ENCODE data around the gene AFF1. TPM values are rescaled to one million over a fixed set of nuclear protein-coding genes. Genes with fewer than 3 reads are reported as not detected.

AFF1 gene
- total RNA-seq, 1 experiment from 2014 or later = 23.9 TPM

- no TSS peak for BruUV-seq (replicated peaks)
These were observed 10.4 kb downstream of the AFF1 start for GRCh38 chr4:86944964-86945781.

GRCh38 chr4:86946868-86947500 lies 12.2 kb downstream of the AFF1 start:
- ATAC-seq = no peak
- no TSS peak for BruUV-seq (replicated peaks)
- ChIA-PET CTCF (no interaction called here), POLR2A (no interaction called here)
- H3K4me3 ChIP-seq (ENCODE audit: low read depth in 2 of 2, low read length in 2 of 2) = no peak overlapping the region
- no peaks in the 10 kb centered on the region for H3K36me3 ChIP-seq (ENCODE audit: control insufficient read depth, insufficient read depth, low read length)
- H3K27ac ChIP-seq (ENCODE audit: low read length) = no peak overlapping the region
- in situ Hi-C loops (cut with HindIII; ENCODE audit: low pct_unique_long_range_greater_than_20kb, low sequenced_read_pairs) (no loop called here), intact Hi-C loops (cut with micrococcal nuclease; ENCODE audit: unreplicated experiment) (no loop called here)
- DNase-seq (ENCODE audit: low read depth, low spot score) = no peak
- TF ChIP-seq REST (IDR thresholded peaks at IDR 0.05; ENCODE audit: insufficient read depth in 1 of 2, low read depth in 2 of 2, low read length in 1 of 2) = no peak
- TF ChIP-seq TCF7L2 (IDR thresholded peaks at IDR 0.05; ENCODE audit: low read depth, low read length) = no peak
- no peak for TF ChIP-seq SIN3A (IDR thresholded peaks at IDR 0.05; ENCODE audit: borderline replicate concordance, insufficient read depth, low read depth, low read length)
- no peak for TF ChIP-seq CTCF (IDR thresholded peaks at IDR 0.05)
- TF ChIP-seq POLR2AphosphoS5 (IDR thresholded peaks at IDR 0.05; ENCODE audit: low read depth, low read length) = no peak
- no peaks in the 10 kb centered on the region for H3K27me3 ChIP-seq (ENCODE audit: control insufficient read depth, insufficient read depth, low read length)
- peaks cover 7% of the 10 kb centered on the region for H3K4me1 ChIP-seq (ENCODE audit: control insufficient read depth, insufficient read depth, low read length)
- H3K9me3 ChIP-seq (ENCODE audit: control insufficient read depth, insufficient read depth, low read depth, low read length) = no peaks in the 10 kb centered on the region

More at GRCh38 chr4:86944964-86945781, 10.4 kb downstream of the AFF1 start:
- Histone ChIP-seq H3K4me3 (ENCODE audit: low read depth in 2 of 2, low read length in 2 of 2) (no peak overlapping the region), H3K9me3 (ENCODE audit: control insufficient read depth, insufficient read depth, low read depth, low read length) (no peaks in the 10 kb centered on the region), H3K36me3 (ENCODE audit: control insufficient read depth, insufficient read depth, low read length) (no peaks in the 10 kb centered on the region), H3K27ac (ENCODE audit: low read length) (no peak overlapping the region), H3K4me1 (ENCODE audit: control insufficient read depth, insufficient read depth, low read length) (peaks cover 10% of the 10 kb centered on the region), H3K27me3 (ENCODE audit: control insufficient read depth, insufficient read depth, low read length) (no peaks in the 10 kb centered on the region)
- intact Hi-C loops (cut with micrococcal nuclease; ENCODE audit: unreplicated experiment) (no loop called here), in situ Hi-C loops (cut with HindIII; ENCODE audit: low pct_unique_long_range_greater_than_20kb, low sequenced_read_pairs) (no loop called here)
- no peak for TF ChIP-seq CTCF (IDR thresholded peaks at IDR 0.05)
- TF ChIP-seq SIN3A (IDR thresholded peaks at IDR 0.05; ENCODE audit: borderline replicate concordance, insufficient read depth, low read depth, low read length) = no peak
- ATAC-seq (no peak), DNase-seq (ENCODE audit: low read depth, low spot score) (no peak)
- ChIA-PET CTCF (no interaction called here), POLR2A (interaction anchor here (0.7 kb wide), 1 partner anchor 18 kb away, joined by 9 read pairs; no protein-coding TSS in a partner anchor)

All from Panc1 (cell line).